Fibroblast of lung (primary cell): ENCODE data around the gene FIP1L1.

Source experiments
- EZH2 ChIP-seq: IDR thresholded peaks from 2 replicates; pipeline ENCODE4 v1.5.1; 2012; ENCODE audit warnings: low read length, control low read depth, mild to moderate bottlenecking; ENCODE audit errors: missing control alignments
- TF ChIP-seq, protein P1 (sequence below), 2 donors: IDR thresholded peaks in 1 of 2; conservative IDR thresholded peaks in 1 of 2; 1 replicate in 1 of 2; 2 replicates in 1 of 2; pipeline ENCODE4 v1.5.1; 2011 to 2012; ENCODE audit warnings: low read length in 2 of 2, control low read depth in 1 of 2, inconsistent platforms in 1 of 2, low read depth in 1 of 2, mild to moderate bottlenecking in 1 of 2

DNA sequence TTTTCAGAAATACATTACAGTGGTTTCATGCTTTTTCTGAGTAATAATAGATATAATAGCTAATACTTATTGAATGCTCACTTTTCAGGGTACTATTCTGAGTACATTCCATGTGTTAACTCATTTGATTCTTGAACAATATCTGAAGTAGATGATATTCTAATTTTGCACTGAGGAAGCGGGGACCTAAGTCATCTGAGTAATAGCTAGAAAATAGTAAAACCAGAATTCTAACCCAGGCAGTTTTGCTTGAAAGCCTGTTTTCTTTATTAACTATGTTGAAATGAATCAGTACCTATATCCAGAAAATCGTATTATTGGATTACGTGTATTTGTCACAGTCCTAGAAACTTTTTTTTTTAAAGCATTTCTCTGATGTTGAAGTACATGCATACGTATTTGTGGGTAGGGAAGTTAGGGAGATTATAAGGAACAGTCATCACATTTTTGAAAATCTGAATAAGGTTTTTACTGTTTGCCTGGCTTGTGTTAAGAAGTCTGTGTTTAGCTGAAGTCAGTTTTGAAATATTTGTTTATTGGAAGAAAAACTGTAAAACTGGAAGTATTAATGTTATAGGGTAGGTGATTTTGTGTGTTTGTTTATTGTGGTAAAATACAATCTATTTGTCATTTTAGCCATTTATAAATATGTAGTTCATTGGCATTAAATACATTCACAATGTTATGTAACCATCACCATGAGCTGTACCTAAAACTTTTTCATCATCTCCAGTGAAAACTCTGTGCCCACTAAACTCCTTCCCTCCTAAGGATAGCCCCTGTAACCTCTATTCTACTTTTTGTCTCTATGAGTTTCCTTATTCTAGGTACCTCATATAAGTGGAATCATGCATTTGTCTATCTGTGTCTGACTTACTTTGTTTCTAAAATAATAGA, 55.3 kb downstream of the FIP1L1 start:
- TF ChIP-seq, protein P1, sequence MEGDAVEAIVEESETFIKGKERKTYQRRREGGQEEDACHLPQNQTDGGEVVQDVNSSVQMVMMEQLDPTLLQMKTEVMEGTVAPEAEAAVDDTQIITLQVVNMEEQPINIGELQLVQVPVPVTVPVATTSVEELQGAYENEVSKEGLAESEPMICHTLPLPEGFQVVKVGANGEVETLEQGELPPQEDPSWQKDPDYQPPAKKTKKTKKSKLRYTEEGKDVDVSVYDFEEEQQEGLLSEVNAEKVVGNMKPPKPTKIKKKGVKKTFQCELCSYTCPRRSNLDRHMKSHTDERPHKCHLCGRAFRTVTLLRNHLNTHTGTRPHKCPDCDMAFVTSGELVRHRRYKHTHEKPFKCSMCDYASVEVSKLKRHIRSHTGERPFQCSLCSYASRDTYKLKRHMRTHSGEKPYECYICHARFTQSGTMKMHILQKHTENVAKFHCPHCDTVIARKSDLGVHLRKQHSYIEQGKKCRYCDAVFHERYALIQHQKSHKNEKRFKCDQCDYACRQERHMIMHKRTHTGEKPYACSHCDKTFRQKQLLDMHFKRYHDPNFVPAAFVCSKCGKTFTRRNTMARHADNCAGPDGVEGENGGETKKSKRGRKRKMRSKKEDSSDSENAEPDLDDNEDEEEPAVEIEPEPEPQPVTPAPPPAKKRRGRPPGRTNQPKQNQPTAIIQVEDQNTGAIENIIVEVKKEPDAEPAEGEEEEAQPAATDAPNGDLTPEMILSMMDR (conservative IDR thresholded peaks at IDR 0.05 in 1 of 2, IDR thresholded peaks at IDR 0.05 in 1 of 2; ENCODE audit: low read depth in 1 of 2, low read length in 2 of 2) = no peak
- TF ChIP-seq EZH2 = no peak
